DND-41 (cell line): ENCODE data around the gene SNRNP200.

Source experiments
- CTCF ChIP-seq: IDR thresholded peaks from 2 replicates; pipeline ENCODE4 v1.5.1; 2012; ENCODE audit warnings: borderline replicate concordance, low read length, moderate library complexity, mild to moderate bottlenecking; ENCODE audit not compliant: poor library complexity, severe bottlenecking; ENCODE audit errors: extremely low read depth
- EZH2 ChIP-seq: IDR thresholded peaks from 3 replicates; pipeline ENCODE4 v1.6.1; 2012; ENCODE audit warnings: borderline replicate concordance, low read depth, mild to moderate bottlenecking, moderate library complexity, low read length, inconsistent platforms; ENCODE audit not compliant: severe bottlenecking

- TF ChIP-seq CTCF (no peak), EZH2 (no peak)
Measured at GRCh38 chr2:96340493-96341414, 35.4 kb upstream of the SNRNP200 start.
